H1 (cell line): ENCODE results near the gene CXADR. TPM values are rescaled to one million over a fixed set of nuclear protein-coding genes. Genes with fewer than 3 reads are reported as not detected.

Experiments
- CTCF ChIA-PET: fragments of 300-600 bp; sonication (Branson Sonifier 250); formaldehyde crosslinking; loops from one replicate; lab custom pipeline; 2021; ENCODE audit not compliant: partially characterized antibody; lab: Charles Lee
- POLR2A ChIA-PET: fragments of 300-600 bp; sonication (Branson Sonifier 250); formaldehyde crosslinking; loops from one replicate; lab custom pipeline; 2021; ENCODE audit warnings: inconsistent platforms; ENCODE audit not compliant: partially characterized antibody; lab: Charles Lee
- DNase-seq, 2 experiments: peaks; one replicate each; pipeline versions ENCODE4 v3.0.0 to v3.0.0-alpha.2; 2010 to 2022; ENCODE audit warnings: low spot score in 2 of 2, low read depth in 1 of 2, mixed read lengths in 1 of 2
- FAIRE-seq: peaks from 2 replicates; lab custom pipeline; 2011; peaks lifted over from hg19 to GRCh38; lab: Jason Lieb, UNC
- H2AFZ ChIP-seq: 2 replicates; pipeline ENCODE4 v1.8.1; 2012; ENCODE audit warnings: low read length, inconsistent platforms
- H2AK5ac ChIP-seq: 2 replicates; pipeline ENCODE4 v1.6.1; 2013; ENCODE audit warnings: low read depth, low read length
- H2BK120ac ChIP-seq: replicated peaks from 2 replicates; pipeline ENCODE3; 2013; ENCODE audit warnings: low read depth, low read length, inconsistent platforms
- H2BK12ac ChIP-seq: 2 replicates; pipeline ENCODE4 v1.6.1; 2013; ENCODE audit warnings: low read depth, low read length
- H2BK15ac ChIP-seq: 2 replicates; pipeline ENCODE4 v1.6.1; 2013; ENCODE audit warnings: low read length
- H2BK20ac ChIP-seq: 2 replicates; pipeline ENCODE4 v1.6.1; 2013; ENCODE audit warnings: low read length
- H2BK5ac ChIP-seq: 2 replicates; pipeline ENCODE4 v1.6.1; 2013; ENCODE audit warnings: low read depth, low read length
- H3K14ac ChIP-seq: 2 replicates; pipeline ENCODE4 v1.6.1; 2013; ENCODE audit warnings: inconsistent platforms; ENCODE audit not compliant: insufficient read length
- H3K18ac ChIP-seq: 2 replicates; pipeline ENCODE4 v1.6.1; 2013; ENCODE audit warnings: low read length; ENCODE audit errors: extremely low read depth
- H3K23ac ChIP-seq: 2 replicates; pipeline ENCODE4 v1.6.1; 2013; ENCODE audit warnings: inconsistent platforms; ENCODE audit not compliant: insufficient read length
- H3K23me2 ChIP-seq: 2 replicates; pipeline ENCODE4 v1.6.1; 2013; ENCODE audit warnings: low read depth, low read length
- H3K27ac ChIP-seq: 2 replicates; pipeline ENCODE4 v1.6.1; 2011; ENCODE audit warnings: low read depth, low read length, inconsistent platforms
- H3K27me3 ChIP-seq, 4 experiments: replicated peaks in 1 of 4; 1 replicate in 1 of 4; 2 replicates in 3 of 4; pipeline versions ENCODE4 v1.6.1 to v1.8.1; 2011 to 2013; ENCODE audit warnings: low read length in 3 of 4, mild to moderate bottlenecking in 3 of 4, inconsistent platforms in 2 of 4, mixed read lengths in 2 of 4, moderate library complexity in 1 of 4; ENCODE audit not compliant: control insufficient read depth in 3 of 4, insufficient read depth in 3 of 4; ENCODE audit errors: extremely low read depth in 1 of 4
- H3K36me3 ChIP-seq, 4 experiments: 2 replicates each; pipeline versions ENCODE4 v1.6.1 to v1.8.1; 2011 to 2013; ENCODE audit warnings: mild to moderate bottlenecking in 4 of 4, low read length in 3 of 4, moderate library complexity in 2 of 4, control low read depth in 1 of 4, inconsistent platforms in 1 of 4; ENCODE audit not compliant: insufficient read depth in 4 of 4, control insufficient read depth in 2 of 4
- H3K4ac ChIP-seq: replicated peaks from 2 replicates; pipeline ENCODE3; 2013; ENCODE audit warnings: low read length, low read depth, mixed read lengths, inconsistent platforms; ENCODE audit not compliant: insufficient read length
- H3K4me1 ChIP-seq, 4 experiments: replicated peaks in 1 of 4; 1 replicate in 1 of 4; 2 replicates in 3 of 4; pipeline versions ENCODE4 v1.6.1 to v1.8.1; 2011 to 2013; ENCODE audit warnings: low read length in 3 of 4, inconsistent platforms in 2 of 4, mixed read lengths in 1 of 4; ENCODE audit not compliant: insufficient read depth in 4 of 4, control insufficient read depth in 3 of 4
- H3K4me2 ChIP-seq, 2 experiments: 2 replicates each; pipeline versions ENCODE4 v1.6.1 to v1.8.1; 2011 to 2013; ENCODE audit warnings: low read depth in 2 of 2, low read length in 2 of 2, control low read depth in 1 of 2, inconsistent platforms in 1 of 2, mild to moderate bottlenecking in 1 of 2; ENCODE audit not compliant: insufficient read depth in 1 of 2
- H3K4me3 ChIP-seq, 4 experiments: fragments of 200-600, 300-600 bp in 1 of 4; sonication (generic), shearing (Covaris generic), sonication (Bioruptor Twin) in 1 of 4; 2 replicates each; pipeline versions ENCODE4 v1.5.1 to v1.8.1; 2011 to 2016; ENCODE audit warnings: low read length in 4 of 4, low read depth in 3 of 4, control low read depth in 2 of 4, inconsistent platforms in 2 of 4, mild to moderate bottlenecking in 2 of 4, mixed read lengths in 1 of 4, moderate library complexity in 1 of 4; ENCODE audit not compliant: insufficient read depth in 2 of 4; ENCODE audit errors: extremely low read depth in 1 of 4
- H3K56ac ChIP-seq: replicated peaks from 2 replicates; pipeline ENCODE3; 2013; ENCODE audit warnings: low read depth, mild to moderate bottlenecking, mixed read lengths, low read length, inconsistent platforms; ENCODE audit not compliant: insufficient read length
- H3K79me1 ChIP-seq: 2 replicates; pipeline ENCODE4 v1.6.1; 2013; ENCODE audit warnings: low read depth, low read length, control low read depth
- H3K79me2 ChIP-seq, 2 experiments: 2 replicates each; pipeline versions ENCODE4 v1.6.1 to v1.8.1; 2012 to 2013; ENCODE audit warnings: low read length in 2 of 2, mild to moderate bottlenecking in 2 of 2, inconsistent platforms in 1 of 2; ENCODE audit not compliant: insufficient read depth in 2 of 2, control insufficient read depth in 1 of 2
- H3K9ac ChIP-seq, 4 experiments: replicated peaks in 1 of 4; 1 replicate in 1 of 4; 2 replicates in 3 of 4; pipeline versions ENCODE4 v1.6.1 to v1.8.1; 2011 to 2013; ENCODE audit warnings: low read depth in 3 of 4, low read length in 3 of 4, control low read depth in 2 of 4, mild to moderate bottlenecking in 2 of 4, moderate library complexity in 2 of 4, inconsistent platforms in 1 of 4; ENCODE audit errors: extremely low read depth in 1 of 4
- H3K9me3 ChIP-seq, 2 experiments: 2 replicates each; pipeline versions ENCODE4 v1.6.1 to v1.8.1; 2012 to 2013; ENCODE audit warnings: mild to moderate bottlenecking in 2 of 2, moderate library complexity in 2 of 2, control low read depth in 1 of 2, inconsistent platforms in 1 of 2, low read depth in 1 of 2, low read length in 1 of 2, mixed read lengths in 1 of 2; ENCODE audit not compliant: insufficient read depth in 2 of 2
- H4K20me1 ChIP-seq, 2 experiments: replicated peaks in 1 of 2; 2 replicates each; pipeline versions ENCODE3 to v1.8.1; 2011 to 2013; ENCODE audit warnings: inconsistent platforms in 2 of 2, low read length in 2 of 2, mild to moderate bottlenecking in 1 of 2; ENCODE audit not compliant: insufficient read depth in 2 of 2, control insufficient read depth in 1 of 2
- H4K5ac ChIP-seq: 2 replicates; pipeline ENCODE4 v1.6.1; 2013; ENCODE audit warnings: low read length, low read depth, mixed read lengths, inconsistent platforms; ENCODE audit not compliant: insufficient read length
- H4K8ac ChIP-seq: 2 replicates; pipeline ENCODE4 v1.8.0; 2013; ENCODE audit warnings: mild to moderate bottlenecking, moderate library complexity, low read length, inconsistent platforms; ENCODE audit not compliant: insufficient read depth; ENCODE audit errors: extremely low read depth
- H4K91ac ChIP-seq: replicated peaks from 2 replicates; pipeline ENCODE3; 2013; ENCODE audit warnings: low read length, mixed read lengths, inconsistent platforms; ENCODE audit not compliant: insufficient read length
- CEBPB ChIP-seq: IDR thresholded peaks from 2 replicates; pipeline ENCODE4 v1.6.1; 2012; ENCODE audit warnings: low read depth, low read length
- CTCF ChIP-seq, 3 experiments: IDR thresholded peaks; 1 replicate in 2 of 3; 2 replicates in 1 of 3; pipeline versions ENCODE4 v1.5.1 to v1.6.1; 2011; ENCODE audit warnings: low read length in 3 of 3, mild to moderate bottlenecking in 3 of 3, inconsistent platforms in 2 of 3, low read depth in 1 of 3, moderate library complexity in 1 of 3; ENCODE audit not compliant: insufficient read depth in 1 of 3; ENCODE audit errors: control extremely low read depth in 1 of 3
- EGR1 ChIP-seq: IDR thresholded peaks from 2 replicates; pipeline ENCODE4 v1.6.1; 2011; ENCODE audit warnings: low read depth, low read length, borderline replicate concordance
- HDAC6 ChIP-seq: IDR thresholded peaks from one replicate; pipeline ENCODE4 v1.7.1; 2012; ENCODE audit warnings: low read depth, mild to moderate bottlenecking, inconsistent platforms, low read length, moderate library complexity
- JUND ChIP-seq: IDR thresholded peaks from 2 replicates; pipeline ENCODE4 v1.6.1; 2011; ENCODE audit warnings: mild to moderate bottlenecking, improper control_type of control experiment, low read length
- NRF1 ChIP-seq: IDR thresholded peaks from 2 replicates; pipeline ENCODE4 v1.6.1; 2011; ENCODE audit warnings: mild to moderate bottlenecking, low read depth, low read length, improper control_type of control experiment
- POLR2A ChIP-seq, 2 experiments: IDR thresholded peaks; 1 replicate in 1 of 2; 2 replicates in 1 of 2; pipeline ENCODE4 v1.6.1; 2011; ENCODE audit warnings: low read depth in 2 of 2, low read length in 2 of 2, mild to moderate bottlenecking in 2 of 2; ENCODE audit errors: control extremely low read depth in 1 of 2
- RFX5 ChIP-seq: IDR thresholded peaks from 2 replicates; pipeline ENCODE4 v1.6.1; 2011; ENCODE audit warnings: low read depth, low read length, improper control_type of control experiment, borderline replicate concordance
- WGBS, 2 experiments: shearing (Covaris generic) in 1 of 2; methylation state at CpG; one replicate each; pipeline versions ENCODE4 v1.1.6 to v1.1.7; 2013 to 2015; ENCODE audit warnings: low lambda C conversion rate in 2 of 2, mixed read lengths in 2 of 2, inconsistent platforms in 1 of 2, low coverage in 1 of 2, missing lambda C conversion rate in 1 of 2; ENCODE audit not compliant: insufficient replicate concordance in 2 of 2, insufficient coverage in 1 of 2, insufficient read length in 1 of 2; ENCODE audit errors: extremely low coverage in 1 of 2, missing lambda C conversion rate in 1 of 2; 5-methylcytosine and 5-hydroxymethylcytosine counted together
- polyA plus RNA-seq, 7 experiments: library from polyadenylated mRNA; depleted of rRNA in 3 of 7; stranded (reverse) in 5 of 7; unstranded in 2 of 7; fragments of >200 nt in 5 of 7; fragments of 200-250 nt in 2 of 7; gene quantifications; 1 replicate in 5 of 7; 2 replicates in 1 of 7; 4 replicates in 1 of 7; pipeline versions ENCODE4 v1.2.1 to v1.2.3, GENCODE V29; 2011 to 2013; ENCODE audit warnings: missing spikeins in 2 of 7, mixed read lengths in 2 of 7
- total RNA-seq: library from RNA; stranded (reverse); fragmentation: NEBNext Ultra II Directional; extraction: Animal tissue kit (Norgen Biotek cat#: 25700); gene quantifications from 2 replicates; pipeline ENCODE4 v1.2.1, GENCODE V29; 2021

CXADR gene
- total and polyA plus RNA-seq, 2 of the 8 experiments (the other 6 are each of a cell fraction or from before 2014, with no cell fraction given): 45.6 to 145 TPM

- no peak overlapping the region for H2BK12ac ChIP-seq
- H3K4me1 ChIP-seq: no peaks in the 10 kb centered on the region
- no peak overlapping the region for H2BK15ac ChIP-seq
- no peak overlapping the region for H4K5ac ChIP-seq
- no peak overlapping the region for H3K4me2 ChIP-seq
- POLR2A ChIA-PET: no interaction called here
- H4K91ac ChIP-seq: no peak overlapping the region
- H2BK20ac ChIP-seq: no peak overlapping the region
- no peak overlapping the region for H2BK5ac ChIP-seq
- no peak overlapping the region for H3K14ac ChIP-seq
- H3K36me3 ChIP-seq: no peaks in the 10 kb centered on the region
- no peak for TF ChIP-seq POLR2A (IDR thresholded peaks at IDR 0.05; ENCODE audit: control extremely low read depth in 1 of 2, low read depth in 2 of 2, low read length in 2 of 2)
- no peak for TF ChIP-seq RFX5
- TF ChIP-seq NRF1: no peak
- no peak for TF ChIP-seq HDAC6
- TF ChIP-seq CEBPB: no peak
- no peak for TF ChIP-seq JUND
- no peak for TF ChIP-seq CTCF (IDR thresholded peaks at IDR 0.05; ENCODE audit: control extremely low read depth in 1 of 3, insufficient read depth in 1 of 3, low read depth in 1 of 3, low read length in 3 of 3)
- no peak for TF ChIP-seq EGR1
- TF ChIP-seq, all 59 proteins: peak for 0
- Histone ChIP-seq H3K9ac (no peak overlapping the region), H3K4me3 (no peak overlapping the region), H3K27me3 (no peaks in the 10 kb centered on the region), H4K8ac (no peak overlapping the region), H2AFZ (no peak overlapping the region), H3K79me1 (no peaks in the 10 kb centered on the region), H3K56ac (no peak overlapping the region), H4K20me1 (no peaks in the 10 kb centered on the region), H3K18ac (no peak overlapping the region), H3K9me3 (no peaks in the 10 kb centered on the region), H2BK120ac (no peak overlapping the region), H3K23me2 (no peaks in the 10 kb centered on the region), H3K27ac (no peak overlapping the region), H2AK5ac (no peak overlapping the region), H3K4ac (no peak overlapping the region), H3K23ac (no peak overlapping the region), H3K79me2 (no peaks in the 10 kb centered on the region)
- CTCF ChIA-PET: interaction anchor here (0.6 kb wide), 1 partner anchor 86 kb away, joined by 3 read pairs; no protein-coding TSS in a partner anchor
- DNase-seq (no peak), FAIRE-seq (no peak)
- WGBS, 2 experiments: 95% methylated on average over 2 of the region's 2 CpGs; no CpG with 5 or more reads in 1 of the 2 experiments
These were observed 14.3 kb upstream of the CXADR start for GRCh38 chr21:17498586-17498985.
